Sciatic nerve (tissue), 2 donors: ENCODE data around the gene CDKL5. TPM values are rescaled to one million over a fixed set of nuclear protein-coding genes. Genes with fewer than 3 reads are reported as not detected.
A peak's percentile ranks its signal among the peaks of the same experiment; 100 is the strongest.
"Not testable (repeated sequence)": the region's sequence is repeated elsewhere in the genome, so short reads cannot be mapped to it uniquely, and the experiment has no call there.

Experiments
- ATAC-seq: fragments of 200-7000 bp; cut with Tn5 transposase; one replicate; pipeline ENCODE4 v1.9.1; 2020; ENCODE audit warnings: mild to moderate bottlenecking, moderate library complexity
- DNase-seq: peaks from one replicate; pipeline ENCODE4 v3.0.0-alpha.2; 2020; ENCODE audit warnings: low spot score
- intact Hi-C: fragments of 100-400 bp; cut with DNase I; formaldehyde crosslinking; loops from one replicate; pipeline ENCODE4 v1.14.2; 2022
- total RNA-seq: library from RNA; stranded (reverse); fragmentation: NEBNext Ultra II Directional; extraction: Animal tissue kit (Norgen Biotek cat#: 25700); gene quantifications from one replicate; pipeline ENCODE4 v1.2.1, GENCODE V29; 2021
- donor health status: DM: no; HTN: no; CAD: no.
- donor health status: DM: no; HTN: no; CAD: no.

Gene CDKL5
- total RNA-seq = 13.6 TPM

DNA sequence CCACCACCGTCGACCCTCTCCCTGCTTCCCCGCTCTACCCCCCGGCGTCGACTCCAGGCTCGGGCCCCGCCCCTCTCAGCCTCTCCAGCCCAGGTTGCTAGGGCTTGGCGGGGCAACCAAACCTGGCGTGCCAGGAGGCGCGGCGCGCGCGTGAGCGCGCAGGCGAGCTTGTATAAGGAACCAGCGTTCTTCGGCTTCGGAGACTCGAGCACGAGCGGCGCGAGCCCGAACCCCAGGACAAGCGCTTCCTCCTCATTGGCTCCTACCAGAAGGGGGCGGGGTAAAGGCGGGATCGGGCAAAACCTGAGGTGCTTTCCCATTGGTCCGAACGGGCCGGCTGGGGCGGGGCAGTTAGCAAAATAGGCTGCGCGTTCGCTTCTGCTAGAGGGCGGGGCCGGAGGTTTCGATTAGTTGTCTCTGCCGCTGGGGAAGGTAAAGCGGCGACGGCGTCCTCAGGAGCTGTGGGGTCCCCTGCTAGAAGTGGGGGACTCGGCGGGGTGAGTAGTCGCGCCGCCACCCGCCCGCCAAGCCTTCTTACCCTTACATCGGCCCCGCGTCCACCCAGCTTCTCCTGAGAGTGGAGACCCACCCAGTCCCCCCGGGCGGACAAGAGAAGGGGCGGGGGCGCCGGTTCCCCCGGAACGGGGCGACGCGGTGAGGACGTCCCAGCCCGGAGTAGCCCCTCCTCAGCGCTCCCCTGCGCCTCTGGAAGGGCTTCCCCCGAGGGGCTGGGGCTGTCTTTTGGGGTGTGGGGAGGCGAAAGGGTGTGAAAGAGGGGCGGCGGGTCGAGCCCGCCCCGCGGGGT is at the start of gene CDKL5:
TSS of gene CDKL5 (plus strand) at position 410 of the 805 bp plus-strand sequence. CDS start 81,489 bp downstream, outside the sequence.
- intact Hi-C loops = no loop called here
- ATAC-seq (peak; percentile 99), DNase-seq (peak; percentile 97)

DNA sequence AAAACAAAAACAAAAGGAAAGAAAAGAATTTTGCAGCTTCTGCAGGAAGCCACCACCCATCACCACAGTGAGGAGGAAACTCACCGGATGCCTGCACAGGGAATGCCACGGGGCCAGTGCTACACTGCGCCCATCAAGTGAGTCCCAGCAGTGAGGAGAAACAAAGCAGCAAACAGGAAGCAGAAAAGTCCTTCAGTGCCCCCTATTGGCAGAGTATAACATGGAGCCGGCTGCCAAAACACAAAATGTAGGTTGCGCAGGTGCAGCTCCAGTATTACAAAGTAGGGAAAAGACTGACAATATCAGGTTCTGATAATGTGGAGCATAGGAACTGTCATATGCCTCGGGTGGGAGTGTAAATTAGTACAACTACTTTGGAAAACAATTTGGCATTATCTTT is 47.6 kb upstream of the CDKL5 start:
- intact Hi-C loops = no loop called here
- DNase-seq (no peak), ATAC-seq (no peak)

DNA sequence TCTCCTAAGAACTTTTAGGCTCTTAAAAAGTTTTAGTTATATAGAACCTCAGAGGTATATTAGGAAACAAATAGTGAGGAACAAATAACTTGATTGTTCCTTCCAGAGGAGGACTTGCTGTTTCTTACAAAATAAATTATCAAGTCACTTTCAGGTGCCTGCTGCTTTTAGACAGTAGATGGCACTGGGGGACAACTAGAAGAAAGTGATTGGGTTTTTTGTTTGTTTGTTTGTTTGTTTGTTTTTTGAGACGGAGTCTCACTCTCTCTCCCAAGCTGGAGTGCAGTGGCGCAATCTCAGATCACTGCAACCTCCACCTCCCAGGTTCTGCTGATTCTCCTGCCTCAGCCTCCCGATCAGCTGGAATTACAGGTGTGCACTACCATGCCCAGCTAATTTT is 35.4 kb upstream of the CDKL5 start:
- ATAC-seq (no peak), DNase-seq (no peak)
- intact Hi-C loops = loop anchor here (10.0 kb wide), 1 partner anchor 935 kb away; no protein-coding TSS in a partner anchor

DNA sequence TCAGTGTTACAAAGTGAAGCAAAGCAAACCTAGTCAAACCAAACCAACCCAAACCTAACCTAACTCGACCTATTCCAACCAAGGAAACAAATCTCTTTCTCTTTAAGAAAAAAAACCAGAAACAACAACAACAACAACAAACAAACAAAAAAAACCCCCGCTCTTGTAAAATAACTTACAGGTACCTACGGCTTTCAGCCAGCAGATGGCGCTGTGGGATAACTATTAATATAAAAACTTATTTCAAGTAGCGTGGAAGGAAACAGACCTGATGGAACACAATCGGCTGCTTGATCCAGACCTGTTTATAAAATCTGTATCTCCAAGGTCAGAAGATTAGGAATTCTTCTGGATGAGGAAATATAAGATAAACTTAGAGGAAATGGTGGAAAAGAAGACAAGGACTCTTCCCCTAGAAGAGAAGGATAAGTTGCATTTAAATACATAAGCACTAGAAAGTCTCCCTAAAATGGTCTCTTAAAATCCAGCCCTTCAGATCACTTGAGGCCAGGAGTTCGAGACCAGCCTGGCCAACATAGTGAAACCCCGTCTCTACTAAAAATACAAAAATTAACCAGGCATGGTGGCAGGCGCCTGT is 34.4 kb upstream of the CDKL5 start:
- ATAC-seq (no peak), DNase-seq (peak; percentile 88)
- intact Hi-C loops = loop anchor here (10.0 kb wide), 1 partner anchor 934 kb away; no protein-coding TSS in a partner anchor

DNA sequence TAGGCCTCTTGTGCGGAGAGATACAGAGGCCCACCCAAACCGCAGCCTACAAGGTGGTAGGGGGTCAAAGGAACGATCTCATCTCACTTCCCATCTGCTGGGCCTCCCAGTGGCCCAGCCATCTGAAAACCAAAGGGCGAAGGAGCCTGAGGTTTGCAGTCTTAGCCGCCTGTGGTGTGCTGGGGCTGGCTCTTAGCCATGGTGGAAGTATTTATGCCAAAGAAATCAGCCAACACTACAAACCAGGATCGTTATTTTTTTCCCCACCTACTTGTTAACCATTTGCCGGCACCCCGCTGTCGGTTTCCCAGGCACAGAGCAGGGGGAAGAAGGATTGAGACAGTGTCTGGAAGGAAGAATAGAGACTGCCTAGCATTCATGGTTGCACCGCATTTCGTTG is 30.9 kb upstream of the CDKL5 start:
- no peak for DNase-seq
- intact Hi-C loops = loop anchor here (10.0 kb wide), 1 partner anchor 930 kb away; no protein-coding TSS in a partner anchor
- peak; percentile 30 for ATAC-seq

DNA sequence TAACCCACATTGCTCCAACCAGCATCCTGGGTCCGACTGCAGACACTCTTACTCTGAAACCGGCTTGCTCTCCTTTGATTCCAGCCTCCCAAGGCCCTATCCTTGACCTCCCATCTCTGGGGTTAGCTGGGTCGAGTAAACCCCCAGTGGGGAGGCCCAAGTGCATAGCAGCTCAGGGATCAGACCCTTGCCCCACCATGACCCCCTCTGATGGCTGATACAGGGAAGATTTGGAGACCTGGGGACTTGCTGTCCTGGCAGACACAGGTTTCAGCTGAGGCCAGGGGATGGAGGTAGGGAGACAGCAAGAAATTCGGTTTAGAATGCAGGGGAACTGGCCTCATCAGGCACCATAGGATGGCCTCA is 23.6 kb upstream of the CDKL5 start:
- intact Hi-C loops = no loop called here
- ATAC-seq (no peak), DNase-seq (peak; percentile 12)

DNA sequence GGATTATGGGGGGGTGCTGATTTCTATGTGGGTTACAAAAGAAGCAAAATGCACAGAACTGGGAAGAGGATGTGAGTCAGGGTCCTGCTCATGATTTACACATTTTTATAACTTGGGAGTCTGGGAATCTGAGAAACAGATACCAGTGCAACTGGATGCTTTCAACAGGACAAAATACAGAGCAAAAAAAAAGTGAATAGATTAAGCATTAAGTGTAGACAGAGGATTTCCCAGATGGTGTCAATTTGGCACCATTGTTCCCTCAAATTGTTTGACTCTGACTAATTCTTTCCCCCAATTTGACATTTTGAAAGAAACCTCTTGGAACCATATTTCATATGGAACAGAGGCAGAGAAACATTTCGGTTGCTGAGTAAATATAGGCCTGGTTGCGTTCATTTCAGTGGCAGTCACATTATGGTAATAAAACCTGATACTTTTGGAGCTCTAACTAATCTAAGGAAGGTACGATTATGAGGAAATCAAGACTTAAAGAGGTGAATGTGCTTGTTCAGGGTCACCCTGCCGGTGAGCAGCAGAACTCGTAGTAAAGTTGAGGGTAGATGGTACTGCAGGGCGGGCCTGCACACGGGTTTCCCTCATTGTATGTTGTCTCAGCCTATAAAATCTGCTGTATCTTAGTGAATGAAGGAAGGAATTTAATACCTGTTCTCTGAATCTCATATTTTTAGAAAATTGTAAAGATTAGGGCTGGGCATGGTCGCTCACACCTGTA is 18.7 kb upstream of the CDKL5 start:
- no peak for ATAC-seq
- intact Hi-C loops = no loop called here
- no peak for DNase-seq

DNA sequence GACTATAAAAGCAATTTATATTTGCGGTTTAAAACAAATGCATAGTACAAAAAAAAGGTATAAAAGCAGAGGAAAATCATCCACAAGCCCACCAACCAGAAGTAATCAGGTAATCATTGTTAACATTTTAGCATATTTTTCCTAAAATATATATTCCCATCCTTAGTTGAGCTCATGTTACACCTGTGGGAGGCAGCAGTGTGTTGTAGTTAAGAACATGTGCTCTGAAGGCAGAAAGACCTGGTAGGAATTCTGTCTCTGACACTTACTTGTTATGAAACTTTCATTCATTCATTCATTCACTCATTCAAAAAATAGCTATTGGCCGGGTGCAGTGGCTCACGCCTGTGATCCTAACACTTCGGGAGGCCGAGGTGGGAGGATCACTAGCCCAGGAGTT is 15.4 kb upstream of the CDKL5 start:
- ATAC-seq (no peak), DNase-seq (no peak)
- intact Hi-C loops = no loop called here

DNA sequence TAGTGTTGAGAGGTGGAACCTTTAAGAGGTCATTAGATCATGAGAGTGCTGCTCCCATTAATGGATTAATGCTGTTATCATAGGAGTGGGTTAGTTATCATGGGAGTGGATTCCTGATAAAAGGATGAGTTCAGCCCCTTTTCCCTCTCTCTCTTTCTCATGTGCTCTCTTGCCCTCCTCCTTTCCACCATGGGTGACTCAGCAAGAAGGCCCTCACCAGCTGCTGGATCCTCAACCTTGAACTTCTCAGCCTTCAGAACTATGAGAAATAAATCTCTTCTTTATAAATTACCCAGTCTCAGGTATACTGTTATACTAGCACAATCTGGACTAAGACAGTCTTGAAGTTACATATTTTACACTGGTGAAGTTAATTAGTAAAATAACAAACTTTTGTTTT is 10.0 kb upstream of the CDKL5 start:
- intact Hi-C loops = no loop called here
- ATAC-seq = no peak
- DNase-seq = no peak

DNA sequence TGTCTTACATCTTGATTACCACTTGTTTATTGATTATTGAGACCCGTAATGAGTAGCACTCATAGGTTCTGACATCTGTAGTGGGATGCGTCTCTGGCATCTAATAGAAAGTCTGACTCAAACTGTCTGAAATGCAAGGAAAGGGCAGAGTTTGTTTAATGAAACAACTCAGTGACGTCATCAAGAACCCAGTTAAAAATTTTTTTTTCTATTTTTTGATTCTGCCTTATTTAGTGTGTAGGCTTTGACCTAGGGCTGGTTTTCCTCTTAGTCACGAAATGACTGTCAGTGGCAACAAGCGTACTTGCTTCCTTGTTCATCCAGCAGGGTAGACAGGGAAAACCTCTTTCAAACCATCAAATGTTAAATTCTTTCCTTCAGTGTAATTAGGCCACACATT is 3.1 kb upstream of the CDKL5 start:
- intact Hi-C loops = no loop called here
- ATAC-seq = no peak

DNA sequence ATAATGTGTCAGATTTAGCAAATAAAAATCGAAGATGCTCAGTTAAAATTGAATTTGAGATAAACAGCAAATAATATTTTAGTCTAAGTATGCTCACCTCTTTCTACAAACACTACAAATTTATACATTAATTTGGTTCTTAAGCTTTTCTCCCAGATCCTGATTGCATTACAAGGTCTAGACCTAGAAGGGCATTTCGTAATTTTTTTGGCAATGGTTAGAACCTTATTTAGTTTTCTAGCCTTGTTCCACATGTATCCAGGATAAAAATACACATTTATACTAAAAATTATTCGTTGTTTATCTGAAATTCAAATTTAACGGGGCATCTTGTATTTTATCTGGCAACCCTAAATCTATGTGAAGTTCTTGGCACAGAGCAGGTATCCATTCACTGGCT is 2.5 kb upstream of the CDKL5 start:
- DNase-seq (no peak), ATAC-seq (no peak)
- intact Hi-C loops = no loop called here

More for the DNA sequence above, 3.1 kb upstream of the CDKL5 start:
- no peak for DNase-seq

DNA sequence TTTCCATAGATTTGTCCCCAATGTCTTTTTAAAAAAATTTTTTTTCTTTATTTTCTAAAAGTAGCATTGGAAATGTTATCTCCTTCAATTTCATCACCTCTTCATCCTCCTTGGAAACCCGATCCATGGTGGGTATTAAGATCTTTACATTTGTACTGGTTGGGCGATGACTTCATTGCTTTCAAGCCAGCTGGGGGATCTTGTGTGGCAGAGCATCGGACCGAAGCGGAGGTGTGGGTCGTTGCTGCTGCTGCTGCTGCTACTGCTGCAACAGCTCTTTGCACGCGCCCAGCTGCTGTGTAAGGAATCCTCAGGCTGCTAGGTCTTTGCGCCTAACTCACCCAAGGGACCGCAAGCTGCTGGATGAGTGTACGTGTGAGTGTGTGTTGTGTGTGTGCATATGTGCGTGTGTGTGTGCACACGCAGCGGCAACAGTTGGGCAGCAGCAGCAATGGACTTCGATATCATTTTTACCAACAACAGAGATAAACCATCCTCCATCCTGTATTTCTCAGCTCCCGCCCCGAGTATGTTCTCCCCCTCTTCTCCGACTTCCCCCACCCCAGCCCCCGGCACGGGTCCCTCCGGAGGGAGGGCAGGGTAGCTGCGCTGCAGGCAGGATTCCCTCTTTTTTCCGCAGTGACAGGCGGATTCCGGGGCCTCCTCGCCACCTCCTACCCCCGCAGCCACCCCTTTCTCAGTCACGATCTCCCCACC is 768 bp upstream of the CDKL5 start:
- intact Hi-C loops = no loop called here
- DNase-seq (no peak), ATAC-seq (peak; percentile 23)

DNA sequence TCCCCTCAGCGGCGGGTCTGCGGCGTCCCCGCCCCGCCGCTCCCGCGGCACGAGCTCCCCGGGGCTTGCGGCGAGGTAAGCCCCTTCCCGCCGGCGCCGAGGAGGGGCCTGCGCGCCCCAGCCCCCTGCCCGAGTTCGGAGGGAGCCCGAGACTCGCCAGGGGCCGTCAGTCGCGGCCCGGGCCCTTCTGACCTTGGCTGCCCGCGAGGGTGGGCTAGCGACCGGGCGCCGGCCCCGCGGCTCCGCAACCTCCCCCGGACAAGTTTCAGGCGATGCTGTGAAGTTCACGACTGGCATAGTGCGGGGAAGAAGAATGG is 554 bp downstream of the CDKL5 start:
- intact Hi-C loops = no loop called here
- no peak for ATAC-seq
- no peak for DNase-seq

DNA sequence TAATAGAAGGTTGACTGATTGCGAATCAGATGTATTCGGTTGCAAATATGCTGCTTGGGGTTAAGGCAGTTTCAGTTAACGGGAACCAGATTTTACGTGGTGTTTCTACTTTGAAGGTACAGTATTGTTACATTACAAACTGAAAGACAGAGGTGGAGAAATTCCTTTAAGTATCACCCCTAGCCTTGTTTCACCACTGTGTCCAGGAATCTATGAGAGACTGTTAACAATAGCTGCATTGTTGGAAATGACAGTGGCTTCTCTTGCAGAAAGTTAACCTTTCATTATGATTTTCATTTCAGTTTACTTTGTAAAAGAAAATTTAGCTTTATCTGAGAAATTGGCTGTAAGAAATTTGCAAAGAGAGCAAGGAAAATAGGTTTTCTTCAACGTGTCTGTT is 2.6 kb downstream of the CDKL5 start:
- DNase-seq (no peak), ATAC-seq (no peak)
- intact Hi-C loops = no loop called here

DNA sequence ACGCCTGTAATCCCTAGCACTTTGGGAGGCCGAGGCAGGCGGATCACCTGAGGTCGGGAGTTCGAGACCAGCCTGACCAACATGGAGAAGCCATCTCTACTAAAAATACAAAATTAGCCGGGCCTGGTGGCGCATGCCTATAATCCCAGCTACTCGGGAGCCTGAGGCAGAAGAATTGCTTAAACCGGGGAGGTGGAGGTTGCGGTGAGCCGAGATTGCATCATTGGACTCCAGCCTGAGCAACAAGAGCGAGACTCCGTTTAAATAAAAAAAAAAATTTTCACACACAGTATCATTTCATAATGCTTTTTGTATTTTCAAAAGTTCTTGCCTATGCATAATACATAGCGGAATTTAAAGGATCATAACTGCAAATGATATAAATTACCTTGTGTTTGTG is 7.9 kb downstream of the CDKL5 start:
- intact Hi-C loops, ATAC-seq, DNase-seq: not testable (repeated sequence)

DNA sequence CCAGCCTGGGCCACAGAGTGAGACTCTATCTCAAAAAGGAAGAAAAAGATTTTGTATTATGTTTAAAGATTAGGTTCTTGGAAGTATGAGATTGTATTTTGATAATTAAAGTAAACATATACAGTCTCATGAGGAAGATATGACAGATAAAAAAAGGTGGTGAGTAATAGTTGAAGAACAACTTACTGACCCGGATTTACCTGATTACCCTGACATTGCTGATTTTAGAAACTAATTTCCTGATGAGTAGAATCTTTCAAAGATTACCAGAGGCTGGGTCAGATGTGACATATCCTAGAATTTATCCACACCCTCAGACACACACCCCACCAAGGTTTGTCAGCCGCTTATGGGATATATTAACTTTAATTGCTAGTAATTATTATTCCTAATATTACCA is 9.5 kb downstream of the CDKL5 start:
- DNase-seq = no peak
- intact Hi-C loops = no loop called here
- no peak for ATAC-seq

DNA sequence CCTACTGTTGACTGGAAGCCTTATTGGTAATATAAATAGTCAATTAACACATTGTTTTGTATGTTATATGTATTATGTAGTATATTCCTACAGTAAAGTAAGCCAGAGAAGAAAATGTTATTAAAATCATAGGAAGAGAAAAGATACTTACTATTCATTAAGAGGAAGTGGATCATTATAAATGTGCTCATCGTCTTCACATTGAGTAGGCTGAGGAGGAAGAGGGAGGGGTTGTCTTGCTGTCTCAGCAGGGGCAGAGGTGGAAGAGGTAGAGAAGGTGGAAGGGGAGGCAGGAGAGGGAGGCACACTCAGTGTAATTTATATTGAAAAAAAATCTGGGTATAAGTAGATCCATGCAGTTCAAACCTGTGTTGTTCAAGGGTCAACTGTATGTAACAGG is 10.6 kb downstream of the CDKL5 start:
- DNase-seq (no peak), ATAC-seq (no peak)
- intact Hi-C loops = no loop called here

DNA sequence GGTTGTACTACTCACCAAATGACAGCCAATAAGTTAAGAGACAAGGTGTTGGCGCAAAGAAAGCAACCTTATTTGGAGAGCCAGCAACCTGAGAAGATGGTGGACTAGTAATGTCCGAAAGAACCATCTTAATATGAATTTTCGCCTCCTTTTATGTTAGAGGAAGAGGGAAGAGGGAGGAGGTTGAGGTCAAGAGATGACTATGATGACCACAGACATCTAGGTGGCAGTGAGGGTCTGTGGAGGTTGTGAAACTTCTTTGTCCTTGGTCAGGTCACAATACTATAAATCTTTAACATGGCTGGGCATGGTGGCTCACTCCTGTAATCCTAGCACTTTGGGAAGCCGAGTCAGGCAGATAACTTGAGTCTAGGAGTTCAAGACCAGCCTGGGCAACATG is 15.4 kb downstream of the CDKL5 start:
- DNase-seq (no peak), ATAC-seq (no peak)
- intact Hi-C loops = no loop called here

DNA sequence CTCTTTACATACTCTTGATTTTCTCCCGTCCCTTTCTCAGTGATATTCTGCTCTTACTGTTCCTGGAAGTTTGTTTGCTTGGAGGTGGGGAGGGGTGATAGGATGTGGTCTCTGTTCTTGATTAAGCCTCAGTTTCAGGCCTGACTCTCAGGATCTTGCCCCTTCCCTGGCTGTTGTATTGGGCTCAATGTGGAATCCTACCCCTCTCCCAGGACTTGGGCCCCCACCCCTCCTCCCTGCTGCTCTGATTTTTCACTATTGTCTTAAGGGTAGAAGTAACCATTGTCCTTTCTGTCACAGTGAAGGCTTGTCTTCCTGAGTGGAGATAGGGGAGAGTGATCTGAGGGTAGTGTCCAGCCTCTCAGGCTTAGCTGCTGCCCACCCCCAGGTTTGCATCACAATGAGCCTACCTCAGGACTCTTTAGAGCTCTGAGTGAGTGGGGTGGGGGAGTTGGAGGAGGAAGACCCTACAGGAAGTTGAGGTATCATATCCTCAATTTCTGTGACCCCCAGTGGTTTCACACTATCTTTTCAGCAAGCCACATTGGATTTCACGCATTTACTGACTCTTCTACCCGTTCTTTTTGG is 16.5 kb downstream of the CDKL5 start:
- intact Hi-C loops = no loop called here
- no peak for ATAC-seq
- DNase-seq = no peak
